ENCODE data around the gene FADD. TPM values are rescaled to one million over a fixed set of nuclear protein-coding genes. Genes with fewer than 3 reads are reported as not detected.

Gene FADD
- total RNA-seq, 1 donor from 2014 or later, result 23.0 TPM

DNA sequence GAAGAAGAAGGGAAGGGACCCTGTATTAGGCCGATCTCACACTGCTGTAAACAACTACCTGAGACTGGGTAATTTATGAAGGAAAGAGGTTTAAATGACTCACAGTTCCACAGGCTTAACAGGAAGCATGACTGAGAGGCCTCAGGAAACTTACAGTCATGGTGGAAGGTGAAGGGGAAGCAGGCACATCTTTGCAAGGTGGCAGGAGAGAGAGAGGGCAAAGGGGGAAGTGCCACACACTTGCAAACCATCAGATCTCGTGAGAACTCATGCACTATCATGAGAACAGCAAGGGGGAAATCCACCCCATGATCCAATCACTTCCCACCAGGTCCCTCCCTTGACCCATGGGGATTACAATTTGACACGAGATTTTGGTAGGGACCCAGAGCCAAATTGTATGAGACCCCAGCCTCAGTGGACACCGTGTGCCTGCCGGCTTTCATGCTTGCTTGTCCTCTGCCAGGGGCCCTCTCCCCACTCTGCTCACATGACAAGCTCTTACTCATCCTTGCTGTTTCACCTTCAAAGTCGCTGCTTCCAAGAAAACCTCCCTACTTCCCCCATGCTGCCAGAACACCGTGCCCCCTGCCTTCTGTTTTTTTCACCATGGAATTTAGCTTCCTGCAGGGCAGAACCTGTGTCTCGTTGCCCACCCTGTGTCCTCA lies 44.1 kb downstream of the FADD start:
- H3K4me3 ChIP-seq, result no peak overlapping the region
- no peak overlapping the region for H3K27ac ChIP-seq
- TF ChIP-seq, protein P1, sequence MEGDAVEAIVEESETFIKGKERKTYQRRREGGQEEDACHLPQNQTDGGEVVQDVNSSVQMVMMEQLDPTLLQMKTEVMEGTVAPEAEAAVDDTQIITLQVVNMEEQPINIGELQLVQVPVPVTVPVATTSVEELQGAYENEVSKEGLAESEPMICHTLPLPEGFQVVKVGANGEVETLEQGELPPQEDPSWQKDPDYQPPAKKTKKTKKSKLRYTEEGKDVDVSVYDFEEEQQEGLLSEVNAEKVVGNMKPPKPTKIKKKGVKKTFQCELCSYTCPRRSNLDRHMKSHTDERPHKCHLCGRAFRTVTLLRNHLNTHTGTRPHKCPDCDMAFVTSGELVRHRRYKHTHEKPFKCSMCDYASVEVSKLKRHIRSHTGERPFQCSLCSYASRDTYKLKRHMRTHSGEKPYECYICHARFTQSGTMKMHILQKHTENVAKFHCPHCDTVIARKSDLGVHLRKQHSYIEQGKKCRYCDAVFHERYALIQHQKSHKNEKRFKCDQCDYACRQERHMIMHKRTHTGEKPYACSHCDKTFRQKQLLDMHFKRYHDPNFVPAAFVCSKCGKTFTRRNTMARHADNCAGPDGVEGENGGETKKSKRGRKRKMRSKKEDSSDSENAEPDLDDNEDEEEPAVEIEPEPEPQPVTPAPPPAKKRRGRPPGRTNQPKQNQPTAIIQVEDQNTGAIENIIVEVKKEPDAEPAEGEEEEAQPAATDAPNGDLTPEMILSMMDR (IDR thresholded peaks at IDR 0.05), result no peak
- H3K27me3 ChIP-seq (ENCODE audit: low read depth), result no peaks in the 10 kb centered on the region
- H3K36me3 ChIP-seq, result no peaks in the 10 kb centered on the region
- no peaks in the 10 kb centered on the region for H3K9me3 ChIP-seq
- no peaks in the 10 kb centered on the region for H3K4me1 ChIP-seq
- no peak for DNase-seq
- intact Hi-C loops (cut with DNase I), result no loop called here
- ATAC-seq, result no peak

DNA sequence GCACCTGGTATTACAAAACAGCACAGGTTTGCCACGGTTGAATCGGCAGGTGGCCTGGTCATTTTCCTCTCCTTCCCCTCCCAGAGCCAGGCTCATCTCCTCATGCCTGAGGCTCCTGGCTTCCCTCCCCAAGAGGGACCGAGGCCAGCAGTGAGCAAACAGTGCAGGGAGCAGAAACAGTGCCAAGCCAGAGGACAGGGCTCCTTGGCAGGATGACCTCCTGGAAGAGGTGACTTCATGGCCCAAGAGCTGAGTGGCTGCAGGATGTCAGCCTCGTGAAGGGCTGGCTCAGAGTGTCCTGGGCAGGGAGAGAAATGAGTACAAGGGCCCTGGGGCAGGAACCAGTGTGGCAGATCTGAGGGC lies 44.6 kb downstream of the FADD start:
- DNase-seq, result no peak
- ATAC-seq, result peak in 1 of 2 donors; percentile 21
- H3K36me3 ChIP-seq, result no peaks in the 10 kb centered on the region
- intact Hi-C loops (cut with DNase I), result no loop called here
- H3K27ac ChIP-seq, result no peak overlapping the region
- H3K4me1 ChIP-seq, result no peaks in the 10 kb centered on the region
- H3K4me3 ChIP-seq, result no peak overlapping the region
- TF ChIP-seq, protein P1 (IDR thresholded peaks at IDR 0.05), result no peak
- H3K27me3 ChIP-seq (ENCODE audit: low read depth), result no peaks in the 10 kb centered on the region
- no peaks in the 10 kb centered on the region for H3K9me3 ChIP-seq

DNA sequence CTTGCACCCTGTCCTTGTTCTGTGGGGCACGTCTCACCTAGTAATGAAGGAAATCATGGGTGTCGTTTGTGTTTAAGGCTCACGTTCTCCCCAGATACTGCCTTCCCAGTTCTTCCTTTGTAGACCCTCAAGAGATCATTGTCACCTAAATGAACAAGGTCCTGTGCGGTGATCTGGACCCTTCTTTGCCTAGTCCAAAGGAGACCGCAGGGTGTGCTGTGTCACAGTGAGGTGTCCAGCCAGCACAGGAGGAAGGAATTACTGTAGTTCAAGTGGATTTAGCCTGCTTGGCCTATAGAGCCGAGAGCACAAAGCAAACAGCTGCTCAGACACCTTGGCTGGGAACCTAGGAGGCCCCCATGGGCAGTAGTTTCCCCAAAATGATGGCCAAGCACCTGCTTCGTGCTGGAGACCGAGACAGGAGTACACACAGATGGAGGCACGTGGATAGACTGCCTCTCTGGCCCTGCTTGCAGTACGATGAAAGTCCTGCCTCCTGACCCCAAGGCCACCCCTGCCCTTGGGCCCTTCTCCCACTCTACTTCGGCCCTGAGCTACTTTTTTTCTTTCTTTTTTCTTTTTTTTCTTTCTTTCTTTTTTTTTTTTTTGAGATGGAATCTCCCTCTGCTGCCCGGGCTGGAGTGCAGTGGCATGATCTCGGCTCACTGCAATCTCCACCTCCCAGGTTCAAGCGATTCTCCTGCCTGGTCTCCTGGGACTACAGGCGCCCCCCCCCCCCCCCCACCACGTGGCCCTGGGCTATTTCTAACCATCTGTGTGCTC lies 48.0 kb downstream of the FADD start:
- Histone ChIP-seq H3K36me3 (no peaks in the 10 kb centered on the region), H3K9me3 (no peaks in the 10 kb centered on the region), H3K27me3 (ENCODE audit: low read depth) (no peaks in the 10 kb centered on the region), H3K4me1 (no peaks in the 10 kb centered on the region), H3K4me3 (no peak overlapping the region), H3K27ac (no peak overlapping the region)
- DNase-seq (no peak), ATAC-seq (peak in 1 of 2 donors; percentile 31)
- TF ChIP-seq, protein P1 (IDR thresholded peaks at IDR 0.05), result no peak
- intact Hi-C loops (cut with DNase I), result no loop called here

DNA sequence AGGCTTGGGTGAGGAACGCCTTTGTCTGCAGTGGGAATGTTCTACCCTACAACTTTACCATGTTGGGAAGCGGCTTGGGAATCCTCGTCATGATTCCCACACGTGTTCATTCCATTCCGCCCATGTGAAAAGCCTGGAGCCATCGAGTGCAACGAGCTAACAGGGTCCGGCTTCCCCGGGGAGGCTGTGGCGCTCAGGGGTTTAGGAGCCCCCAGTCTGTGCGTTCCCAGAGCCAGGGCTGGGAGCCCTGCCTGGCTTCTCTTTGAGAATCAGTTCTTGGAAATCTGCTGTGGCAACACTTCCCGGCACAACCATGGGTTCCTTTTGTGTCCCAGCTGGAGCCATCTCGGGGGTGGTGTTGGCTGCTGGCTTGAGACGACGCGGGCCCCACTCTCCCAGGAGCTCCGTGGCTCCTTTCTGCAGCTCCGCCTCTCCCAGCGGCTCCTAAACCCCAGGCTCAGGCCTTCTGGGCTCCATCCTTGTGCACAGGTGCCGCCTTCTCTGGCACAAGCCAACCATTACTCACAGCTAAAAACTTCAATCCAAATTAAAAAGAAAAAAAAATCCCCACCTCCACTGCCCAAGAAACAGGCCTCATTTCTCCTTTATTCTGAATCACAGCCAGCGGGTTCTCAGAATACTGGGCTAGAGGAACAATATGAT lies 48.7 kb downstream of the FADD start:
- no peak for ATAC-seq
- TF ChIP-seq, protein P1 (IDR thresholded peaks at IDR 0.05), result no peak

DNA sequence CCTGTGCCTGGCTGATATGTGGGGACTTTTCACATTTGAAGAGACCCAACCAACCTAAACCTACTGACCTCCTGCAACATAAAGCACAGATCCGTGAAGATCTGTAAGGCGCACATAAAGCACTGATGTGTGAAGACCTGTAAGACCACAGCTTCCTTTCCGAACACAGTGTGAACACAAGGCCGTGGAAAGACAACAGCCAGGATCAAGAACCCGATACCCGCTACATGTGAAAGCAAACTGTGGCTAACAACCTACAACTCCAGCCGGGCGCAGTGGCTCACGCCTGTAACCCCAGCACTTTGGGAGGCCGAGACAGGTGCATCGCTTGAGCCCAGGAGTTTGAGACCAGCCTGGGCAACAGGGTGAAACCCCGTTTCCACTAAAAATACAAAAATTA lies 49.7 kb downstream of the FADD start:
- no peak overlapping the region for H3K27ac ChIP-seq
- H3K9me3 ChIP-seq, result no peaks in the 10 kb centered on the region
- no peak for DNase-seq
- TF ChIP-seq, protein P1 (IDR thresholded peaks at IDR 0.05), result no peak
- H3K36me3 ChIP-seq, result no peaks in the 10 kb centered on the region
- H3K4me3 ChIP-seq, result no peak overlapping the region
- H3K27me3 ChIP-seq (ENCODE audit: low read depth), result no peaks in the 10 kb centered on the region
- ATAC-seq, result no peak
- intact Hi-C loops (cut with DNase I), result no loop called here
- H3K4me1 ChIP-seq, result no peaks in the 10 kb centered on the region

More for the DNA sequence above, 48.7 kb downstream of the FADD start:
- Histone ChIP-seq H3K27me3 (ENCODE audit: low read depth) (no peaks in the 10 kb centered on the region), H3K9me3 (no peaks in the 10 kb centered on the region), H3K4me3 (no peak overlapping the region), H3K27ac (no peak overlapping the region), H3K36me3 (no peaks in the 10 kb centered on the region), H3K4me1 (no peaks in the 10 kb centered on the region)
- no peak for DNase-seq
- intact Hi-C loops (cut with DNase I), result no loop called here

Measured in lower lobe of right lung (tissue), 2 donors.